NCI-H2227 treated with DMSO at 0.1 percent for 48 hours (cell line): ENCODE results near the gene UNC93A.
"Not testable (repeated sequence)": the region's sequence is repeated elsewhere in the genome, so short reads cannot be mapped to it uniquely, and the experiment has no call there.

Experiments
- DNase-seq: peaks from one replicate; lab custom pipeline; 2025; lab: John Stamatoyannopoulos, UW

The UNC93A gene

DNA sequence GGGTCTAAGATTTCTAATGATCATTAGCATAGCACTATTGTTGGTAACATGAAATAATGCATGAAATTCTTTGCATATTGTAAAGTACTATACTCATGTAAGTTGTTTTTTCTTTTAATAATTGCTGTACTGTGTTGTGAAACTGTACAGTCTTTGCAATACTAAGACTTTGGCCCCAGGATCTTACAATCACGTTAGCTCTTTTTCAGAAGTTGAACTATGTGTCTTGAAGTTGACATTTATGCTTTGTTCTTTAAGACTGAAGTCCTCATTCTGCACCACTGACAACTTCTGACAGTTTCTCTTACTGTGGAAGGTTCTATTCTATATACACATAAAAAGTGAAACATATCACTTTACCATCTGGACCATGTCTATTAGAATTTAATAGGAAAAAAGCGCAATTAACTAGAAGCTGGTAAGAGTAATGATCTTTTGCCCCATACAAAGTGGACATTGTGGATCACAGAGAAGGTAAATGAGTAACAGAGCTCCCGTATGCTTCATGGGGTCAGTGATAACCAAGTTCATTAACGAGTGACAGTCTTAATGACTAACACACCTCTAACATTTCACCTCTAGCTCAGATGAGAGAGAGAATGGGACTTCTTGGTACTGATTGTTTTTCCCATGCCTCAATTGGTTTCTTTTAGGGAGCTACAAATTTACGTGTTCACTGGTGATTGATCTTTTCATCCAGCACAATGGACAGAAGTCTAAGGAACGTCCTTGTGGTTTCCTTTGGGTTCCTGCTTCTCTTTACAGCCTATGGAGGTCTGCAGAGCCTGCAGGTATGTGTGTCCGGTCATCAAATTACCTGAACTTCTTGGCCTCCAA is at the start of gene UNC93A:
Gene UNC93A, plus strand, starts transcription at position 530 of the 837 bp plus-strand sequence. Its CDS starts 175 bp downstream, at position 705.
- no peak for DNase-seq

- DNase-seq = not testable (repeated sequence)
Measured at GRCh38 chr6:167241321-167242134, 49.6 kb upstream of the UNC93A start.

DNA sequence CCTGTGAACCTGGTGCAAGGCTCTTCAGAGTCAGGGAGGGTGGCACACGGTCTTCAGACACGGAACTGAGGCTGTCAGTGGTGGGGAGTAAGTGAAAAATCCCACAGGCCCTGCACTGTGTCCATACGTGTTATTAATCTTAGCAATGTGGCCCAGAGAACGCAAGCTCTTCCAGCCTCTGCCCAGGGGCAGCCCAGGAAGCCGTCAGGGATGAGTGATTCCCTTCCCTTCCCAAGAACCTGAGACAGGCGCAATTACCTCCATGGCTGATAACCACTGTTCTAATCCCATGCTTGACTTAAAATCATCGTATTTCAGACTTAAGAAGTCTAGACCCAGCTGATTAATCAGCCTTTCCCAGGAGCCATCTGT is 49.0 kb upstream of the UNC93A start:
- not testable (repeated sequence) for DNase-seq

DNA sequence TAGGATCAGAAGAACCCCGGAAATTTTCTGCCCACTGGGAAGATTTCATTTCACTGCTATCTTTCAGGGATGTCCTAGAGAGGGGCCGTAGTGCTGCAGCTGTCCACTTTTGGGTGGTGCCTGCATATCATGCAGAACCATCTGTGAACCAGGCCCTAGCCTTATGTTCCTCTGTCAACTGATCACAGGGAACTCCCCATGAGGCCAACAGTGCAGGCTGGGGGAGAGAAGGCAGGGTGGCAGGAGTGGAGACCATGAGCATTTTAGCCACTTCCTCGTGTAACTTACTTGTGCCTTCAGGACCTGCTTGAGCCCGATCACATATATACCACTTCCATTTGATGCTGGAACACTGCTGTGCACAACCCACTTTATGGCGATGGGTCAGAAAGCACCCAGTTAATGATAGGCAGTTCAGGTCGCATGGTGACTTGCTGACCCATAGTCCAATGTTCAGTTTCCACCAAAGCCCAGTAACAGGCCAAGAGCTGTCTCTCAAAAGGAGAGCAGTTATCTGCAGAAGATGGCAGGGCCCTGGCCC is 48.5 kb upstream of the UNC93A start:
- not testable (repeated sequence) for DNase-seq

GRCh38 chr6:167244064-167244960 is 46.8 kb upstream of the UNC93A start:
- no peak for DNase-seq

DNA sequence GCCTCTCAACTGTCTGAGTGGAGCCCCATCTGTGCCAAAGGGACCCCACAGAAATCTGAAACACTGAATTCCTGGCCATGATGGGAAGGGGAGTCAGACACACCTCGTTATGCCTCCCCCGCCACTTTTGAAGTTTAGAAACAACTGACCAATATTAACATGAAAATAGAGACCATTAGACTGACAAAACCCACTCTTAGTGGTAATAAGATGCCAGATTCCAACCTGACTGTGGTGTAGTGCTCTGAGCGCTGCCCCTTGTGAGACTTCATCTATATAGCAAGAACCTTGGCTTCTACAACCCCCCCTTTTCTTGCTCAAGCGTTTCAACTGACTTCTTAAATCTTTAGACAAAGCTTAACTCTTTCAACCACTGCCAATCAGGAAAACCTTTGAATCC is 46.1 kb upstream of the UNC93A start:
- no peak for DNase-seq

GRCh38 chr6:167245591-167245990 is 45.5 kb upstream of the UNC93A start:
- no peak for DNase-seq

GRCh38 chr6:167247814-167248595 is 43.1 kb upstream of the UNC93A start:
- DNase-seq = no peak

- DNase-seq = not testable (repeated sequence)
Measured at GRCh38 chr6:167248878-167249455, 42.1 kb upstream of the UNC93A start.

- no peak for DNase-seq
Measured at GRCh38 chr6:167252271-167252670, 38.8 kb upstream of the UNC93A start.

DNA sequence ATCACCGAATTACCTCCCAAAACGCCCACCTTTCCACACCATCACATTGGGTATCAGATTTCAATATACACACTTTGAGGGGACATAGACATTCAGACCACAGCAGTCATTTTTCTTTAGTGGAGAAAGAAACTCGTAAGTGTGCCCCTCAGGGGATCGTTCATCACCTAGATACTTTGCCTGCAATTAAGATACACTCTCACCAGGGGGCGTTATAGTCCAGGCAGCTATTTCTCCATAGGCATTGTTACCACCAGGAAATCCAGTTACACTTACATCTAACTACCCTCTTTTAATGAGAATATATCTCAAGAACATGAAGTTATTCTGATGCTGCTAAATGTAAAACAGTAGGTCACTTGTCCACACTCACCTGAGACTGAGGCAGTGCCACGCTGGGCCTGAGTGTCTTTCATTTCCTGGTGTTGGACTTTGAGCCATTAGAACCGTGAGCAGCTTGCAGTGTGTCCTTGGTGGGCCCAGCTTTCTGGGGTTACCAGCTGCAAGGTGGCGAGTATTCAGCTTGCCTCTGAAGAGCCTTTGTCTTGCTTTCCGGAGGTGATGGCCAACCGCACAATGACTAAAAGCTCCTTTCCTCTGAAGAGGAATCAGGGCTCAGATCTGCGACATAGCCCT is 35.1 kb upstream of the UNC93A start:
- no peak for DNase-seq

- no peak for DNase-seq
Measured at GRCh38 chr6:167258646-167259045, 32.5 kb upstream of the UNC93A start.

DNA sequence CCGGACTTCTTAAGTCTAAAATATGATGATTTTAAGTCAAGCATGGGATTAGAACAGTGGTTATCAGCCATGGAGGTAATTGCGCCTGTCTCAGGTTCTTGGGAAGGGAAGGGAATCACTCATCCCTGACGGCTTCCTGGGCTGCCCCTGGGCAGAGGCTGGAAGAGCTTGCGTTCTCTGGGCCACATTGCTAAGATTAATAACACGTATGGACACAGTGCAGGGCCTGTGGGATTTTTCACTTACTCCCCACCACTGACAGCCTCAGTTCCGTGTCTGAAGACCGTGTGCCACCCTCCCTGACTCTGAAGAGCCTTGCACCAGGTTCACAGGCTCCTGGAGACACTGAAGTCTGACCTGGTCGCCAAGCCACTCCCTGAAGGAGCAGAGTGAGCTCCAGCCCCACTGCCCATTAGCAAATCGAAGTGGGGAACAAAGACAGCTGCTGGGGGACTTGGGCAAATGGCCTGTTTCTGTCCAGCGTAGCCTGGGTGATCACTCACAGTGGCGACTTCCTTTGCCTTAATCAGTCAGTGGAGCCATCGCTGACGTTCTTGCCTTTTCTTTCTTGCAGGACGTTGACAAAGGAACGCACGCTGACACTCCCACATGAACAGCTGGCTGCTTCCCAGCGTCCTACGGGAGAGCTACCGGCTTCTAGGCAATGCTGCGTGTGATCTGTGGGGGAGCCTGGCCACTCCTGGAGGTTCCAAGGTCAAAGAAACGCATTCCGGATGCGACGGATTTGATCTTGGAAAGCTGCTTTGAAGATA is 24.9 kb upstream of the UNC93A start:
- DNase-seq = not testable (repeated sequence)

- no peak for DNase-seq
Measured at GRCh38 chr6:167266830-167267555, 24.1 kb upstream of the UNC93A start.

- DNase-seq = not testable (repeated sequence)
Measured at GRCh38 chr6:167267556-167267898, 23.6 kb upstream of the UNC93A start.

- no peak for DNase-seq
Measured at GRCh38 chr6:167267921-167268401, 23.2 kb upstream of the UNC93A start.

DNA sequence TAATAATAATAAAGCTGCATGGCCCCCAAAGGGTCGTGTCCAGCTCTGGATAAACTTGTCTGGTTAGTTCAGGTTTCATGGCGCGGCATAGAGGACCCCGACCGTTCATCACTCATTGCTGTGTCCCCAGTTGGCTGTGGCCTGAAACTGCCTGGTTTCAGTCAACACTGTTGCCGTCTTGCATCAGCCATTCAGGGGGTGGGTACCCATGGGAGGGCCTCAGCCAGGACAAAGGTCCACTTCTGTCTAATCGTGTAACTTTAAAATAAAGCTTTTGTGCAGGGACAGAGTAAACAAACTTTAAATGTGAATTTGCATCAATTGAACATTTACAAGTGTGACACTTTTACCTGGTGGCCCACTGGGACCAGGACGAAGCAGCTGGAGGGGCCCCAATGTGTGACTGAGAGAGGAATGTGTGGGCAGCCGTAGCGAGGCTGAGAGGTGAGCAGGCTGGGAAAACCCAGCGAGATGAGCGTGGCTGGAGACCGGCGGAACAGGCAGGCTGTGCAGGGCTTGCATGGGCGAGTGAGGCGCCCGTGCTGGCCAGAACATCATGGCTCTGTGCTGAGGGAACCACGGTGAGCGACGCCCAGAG is 22.3 kb upstream of the UNC93A start:
- no peak for DNase-seq
